AG04449 (cell line): Measurements from ENCODE around the gene TNRC18.

Experiments
- CTCF ChIA-PET: fragments of 350-600 bp; formaldehyde crosslinking; extraction: SDS; loops from one replicate; lab custom pipeline; 2021; ENCODE audit warnings: antibody characterized with exemption; lab: Yijun Ruan, JAX
- POLR2A ChIA-PET: fragments of 400-600, 350-600 bp; formaldehyde crosslinking; extraction: SDS; loops from one replicate; lab custom pipeline; 2020; ENCODE audit warnings: antibody characterized with exemption, inconsistent platforms; lab: Yijun Ruan, JAX
- DNase-seq: peaks from one replicate; pipeline ENCODE4 v3.0.0-alpha.2; 2010; ENCODE audit warnings: low read depth, low spot score
- H3K4me3 ChIP-seq: 2 replicates; pipeline ENCODE4 v1.5.1; 2011; ENCODE audit warnings: low read depth, mild to moderate bottlenecking, control low read depth, low read length
- CTCF ChIP-seq: IDR thresholded peaks from one replicate; pipeline ENCODE4 v1.5.1; 2011; ENCODE audit warnings: mild to moderate bottlenecking, moderate library complexity, low read length, control low read depth, inconsistent platforms; ENCODE audit not compliant: insufficient read depth; ENCODE audit errors: missing control alignments

Gene TNRC18

DNA sequence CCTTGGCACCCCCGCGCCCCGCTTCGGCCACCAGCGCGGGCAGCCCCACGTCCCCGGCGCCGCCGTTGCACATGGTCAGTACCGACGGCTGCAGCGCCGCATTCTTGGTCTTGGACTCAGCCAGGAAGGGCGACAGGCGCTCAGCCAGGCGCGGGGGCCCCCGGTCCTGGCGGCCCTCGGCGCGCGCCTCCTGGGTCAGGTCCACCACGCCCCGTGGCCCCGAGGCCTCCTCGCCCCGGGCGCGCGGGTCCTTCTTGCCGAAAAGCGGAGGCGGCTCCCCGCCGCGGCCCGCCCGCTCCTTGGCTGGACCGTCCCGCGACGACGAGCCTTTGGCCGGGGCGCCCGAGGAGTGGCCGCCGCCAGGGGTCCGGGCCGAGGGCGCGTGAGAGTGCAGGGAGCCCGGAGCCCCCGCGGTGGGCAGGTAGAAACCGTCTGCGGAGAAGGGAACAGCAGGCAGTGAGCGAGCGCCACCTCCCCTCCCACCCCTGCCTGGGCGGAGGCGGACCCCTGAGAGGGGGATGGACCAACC is 34.7 kb downstream of the TNRC18 start:
- H3K4me3 ChIP-seq = no peak overlapping the region
- ChIA-PET CTCF (no interaction called here), POLR2A (no interaction called here)
- TF ChIP-seq CTCF = no peak
- DNase-seq = no peak

- TF ChIP-seq CTCF = no peak
- no peak for DNase-seq
- ChIA-PET CTCF (no interaction called here), POLR2A (no interaction called here)
- no peak overlapping the region for H3K4me3 ChIP-seq
Observed at GRCh38 chr7:5388273-5388901, 35.2 kb downstream of the TNRC18 start.

DNA sequence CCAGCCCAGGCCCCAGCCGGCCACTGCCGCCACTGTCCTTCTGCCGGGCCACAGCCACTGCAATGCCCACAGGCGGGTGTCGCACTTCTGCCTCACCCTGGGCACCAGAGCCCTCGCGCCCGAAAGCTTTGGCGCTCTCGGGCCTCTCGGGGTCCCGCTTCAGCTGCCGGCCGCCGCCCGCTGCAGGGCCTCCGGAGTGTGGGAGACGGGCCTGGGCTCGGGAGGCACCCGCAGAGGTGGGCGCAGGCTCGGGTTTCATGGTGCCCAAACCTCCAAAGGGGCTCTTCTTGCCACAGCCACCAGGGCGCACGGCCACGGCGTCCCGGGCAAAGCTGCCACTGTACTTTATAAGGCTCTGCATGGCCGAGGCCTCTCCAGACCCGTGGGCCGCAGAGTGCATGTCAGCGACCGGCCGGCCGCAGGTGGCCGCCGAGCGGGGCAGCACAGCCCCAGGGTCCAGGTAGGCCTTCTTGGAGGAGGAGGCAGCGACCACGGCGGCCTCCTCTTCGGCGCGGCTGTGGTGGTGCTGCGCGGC is 35.9 kb downstream of the TNRC18 start:
- no peak for DNase-seq
- POLR2A ChIA-PET = no interaction called here

GRCh38 chr7:5384618-5385017 is 39.0 kb downstream of the TNRC18 start:
- no peak for TF ChIP-seq CTCF
- DNase-seq = no peak
- no peak overlapping the region for H3K4me3 ChIP-seq
- ChIA-PET CTCF (interaction anchor here (1.0 to 1.3 kb wide), 2 partner anchors 11 to 18 kb away, joined by 3 to 5 read pairs; no protein-coding TSS in a partner anchor), POLR2A (no interaction called here)

More for the DNA sequence above, 35.9 kb downstream of the TNRC18 start:
- no peak for TF ChIP-seq CTCF
- no peak overlapping the region for H3K4me3 ChIP-seq
- CTCF ChIA-PET = no interaction called here

DNA sequence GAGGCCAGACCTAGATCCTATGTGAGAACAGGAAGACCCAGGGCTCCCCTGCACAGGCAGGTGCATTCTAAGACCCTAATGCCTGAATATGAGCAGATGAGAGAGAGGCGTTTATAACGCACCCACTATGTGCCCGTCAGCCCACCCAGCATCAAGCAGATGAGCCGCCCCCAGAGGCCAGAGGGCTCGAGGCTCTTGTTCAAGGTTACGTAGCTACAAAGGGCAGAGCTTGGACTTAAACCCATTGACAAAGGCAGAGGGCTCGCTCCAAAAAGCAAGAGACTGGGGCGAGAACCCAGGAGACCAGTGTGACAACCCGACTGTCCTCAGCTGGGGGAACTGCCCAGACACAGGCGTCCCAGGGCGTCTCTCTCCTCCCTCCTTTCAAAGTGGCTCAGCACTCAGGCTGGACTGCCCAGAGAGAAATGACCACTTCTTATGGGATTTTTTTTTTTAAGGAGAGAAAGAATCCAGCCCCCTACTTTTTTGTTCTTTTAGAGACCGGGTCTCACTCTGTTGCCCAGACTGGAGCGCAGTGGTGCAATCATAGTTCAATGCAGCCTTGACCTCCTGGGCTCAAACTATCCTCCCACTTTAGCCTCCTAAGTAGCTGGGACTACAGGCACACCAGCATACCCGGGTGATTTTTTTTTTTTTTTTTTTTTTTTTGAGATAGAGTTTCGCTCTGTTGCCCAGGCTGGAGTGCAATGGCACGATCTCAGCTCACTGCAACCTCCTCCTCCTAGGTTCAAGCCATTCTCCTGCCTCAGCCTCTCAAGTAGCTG is 40.1 kb downstream of the TNRC18 start:
- POLR2A ChIA-PET = interaction anchor here (1.5 kb wide), 1 partner anchor 39 kb away, joined by 3 read pairs; no protein-coding TSS in a partner anchor
- TF ChIP-seq CTCF = no peak
- CTCF ChIA-PET = interaction anchor here (0.9 to 1.3 kb wide), 4 partner anchors 10 to 23 kb away, joined by 3 to 8 read pairs (median 3); no protein-coding TSS in a partner anchor

GRCh38 chr7:5382281-5382892 is 41.2 kb downstream of the TNRC18 start:
- no peak for TF ChIP-seq CTCF
- H3K4me3 ChIP-seq = no peak overlapping the region
- ChIA-PET CTCF (interaction anchor here (0.9 to 1.3 kb wide), 3 partner anchors 16 to 24 kb away, joined by 3 to 8 read pairs (median 3); no protein-coding TSS in a partner anchor), POLR2A (interaction anchor here (0.6 to 1.5 kb wide), 3 partner anchors 34 to 56 kb away, joined by 3 read pairs; no protein-coding TSS in a partner anchor)
- DNase-seq = no peak

More for the DNA sequence above, 40.1 kb downstream of the TNRC18 start:
- no peak for DNase-seq
- no peak overlapping the region for H3K4me3 ChIP-seq
